Naive B cell (primary cell): ENCODE data around the gene BARHL1. TPM values are rescaled to one million over a fixed set of nuclear protein-coding genes. Genes with fewer than 3 reads are reported as not detected.

ENCODE experiments used
- ATAC-seq, 2 donors: fragments of 150-1000 bp; cut with Tn5 transposase; 2 replicates each; pipeline ENCODE4 v1.10.0; 2021; ENCODE audit warnings: low read depth in 2 of 2, mild to moderate bottlenecking in 2 of 2, moderate library complexity in 2 of 2
- DNase-seq: peaks from one replicate; pipeline ENCODE4 v3.0.0; 2022
- H3K27ac Mint-ChIP-seq, 6 donors: one replicate each; pipeline ENCODE4 v1.8.0; 2020 to 2022; ENCODE audit warnings: mild to moderate bottlenecking in 6 of 6, mixed read lengths in 6 of 6, moderate library complexity in 5 of 6, inconsistent platforms in 2 of 6
- H3K27me3 Mint-ChIP-seq, 3 donors: one replicate each; pipeline ENCODE4 v1.8.0; 2021 to 2022; ENCODE audit warnings: mixed read lengths in 3 of 3, mild to moderate bottlenecking in 1 of 3
- H3K36me3 Mint-ChIP-seq, 2 donors: one replicate each; pipeline ENCODE4 v1.8.0; 2020 to 2022; ENCODE audit warnings: mixed read lengths in 2 of 2, inconsistent platforms in 1 of 2, mild to moderate bottlenecking in 1 of 2
- H3K4me1 Mint-ChIP-seq, 3 donors: one replicate each; pipeline ENCODE4 v1.8.0; 2020 to 2022; ENCODE audit warnings: mixed read lengths in 3 of 3, inconsistent platforms in 1 of 3, mild to moderate bottlenecking in 1 of 3, moderate library complexity in 1 of 3
- H3K4me3 Mint-ChIP-seq, 8 donors: one replicate each; pipeline ENCODE4 v1.8.0; 2020 to 2022; ENCODE audit warnings: mild to moderate bottlenecking in 8 of 8, mixed read lengths in 8 of 8, moderate library complexity in 8 of 8, inconsistent platforms in 2 of 8
- H3K9me3 Mint-ChIP-seq, 7 donors: one replicate each; pipeline ENCODE4 v1.8.0; 2020 to 2022; ENCODE audit warnings: mixed read lengths in 7 of 7, mild to moderate bottlenecking in 5 of 7, inconsistent platforms in 2 of 7, moderate library complexity in 1 of 7
- polyA plus RNA-seq, 6 donors: library from polyadenylated mRNA; unstranded; fragments of 300-500 nt; fragmentation: Illumina TruSeq; gene quantifications; one replicate each; pipeline ENCODE4 v1.2.3, GENCODE V29; 2021; ENCODE audit warnings: low read depth in 6 of 6

The BARHL1 gene
- polyA plus RNA-seq, 6 donors from 2014 or later, result not detected

DNA sequence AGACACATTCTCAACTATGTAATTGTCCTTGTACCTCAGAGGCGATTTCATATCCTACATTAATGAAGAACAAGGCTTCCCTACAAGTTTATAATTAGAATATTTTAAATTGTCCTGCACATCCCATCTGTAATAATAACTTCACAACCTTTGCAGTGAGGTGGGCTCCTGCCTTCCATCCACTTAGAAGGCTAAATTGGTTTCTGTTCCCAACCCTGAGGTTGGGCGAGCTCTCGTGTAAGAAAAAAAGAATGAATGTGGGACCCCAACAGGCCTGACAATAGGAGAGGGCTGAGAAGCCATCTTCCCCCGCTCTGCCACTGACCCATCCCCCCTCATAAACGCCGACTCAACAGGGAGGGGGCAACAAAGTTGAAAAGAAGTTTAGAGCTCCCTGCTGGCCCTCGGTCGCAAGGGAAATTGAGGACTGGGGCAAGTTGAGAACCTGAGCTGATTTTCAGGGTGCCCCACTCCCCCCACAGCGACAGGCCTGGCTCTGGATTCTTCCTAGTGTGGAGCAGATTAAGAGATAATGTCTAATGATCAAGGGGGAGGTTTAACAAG lies 9.4 kb downstream of the BARHL1 start:
- peaks cover 13 to 34% (median 23%) of the 10 kb centered on the region in 3 donors for H3K4me1 Mint-ChIP-seq
- H3K27ac Mint-ChIP-seq, result no peak overlapping the region
- peaks cover 0 to 4% (median 0%) of the 10 kb centered on the region in 7 donors for H3K9me3 Mint-ChIP-seq
- peaks cover 25 to 70% (median 56%) of the 10 kb centered on the region in 3 donors for H3K27me3 Mint-ChIP-seq
- H3K36me3 Mint-ChIP-seq, result peaks cover 27 to 37% of the 10 kb centered on the region in 2 donors
- DNase-seq (no peak), ATAC-seq (no peak)
- H3K4me3 Mint-ChIP-seq, result peak overlapping the region in 1 of 8 donors; percentile 51

DNA sequence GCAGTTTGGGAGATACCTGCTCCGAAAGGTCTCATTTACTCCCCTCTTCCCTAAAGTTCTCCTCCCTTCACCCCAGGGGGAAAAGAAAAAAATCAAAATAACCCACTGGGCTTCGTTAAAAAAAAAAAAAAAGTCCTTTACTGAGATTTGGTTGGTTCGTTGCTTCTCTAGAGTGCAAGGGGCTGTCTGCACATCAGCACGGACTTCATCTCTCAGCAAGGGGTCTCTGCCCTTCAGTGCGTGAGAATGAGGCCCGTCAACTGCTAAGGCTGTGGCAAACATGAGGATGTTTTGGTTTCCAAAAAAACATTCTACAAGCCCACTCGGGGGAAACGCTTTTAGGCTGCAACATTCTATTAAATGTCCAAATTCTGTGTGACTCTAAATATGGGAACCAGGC lies 10.0 kb downstream of the BARHL1 start:
- H3K27me3 Mint-ChIP-seq, result peaks cover 25 to 66% (median 56%) of the 10 kb centered on the region in 3 donors
- no peak overlapping the region for H3K27ac Mint-ChIP-seq
- no peak overlapping the region for H3K4me3 Mint-ChIP-seq
- peaks cover 13 to 32% (median 23%) of the 10 kb centered on the region in 3 donors for H3K4me1 Mint-ChIP-seq
- peaks cover 28 to 38% of the 10 kb centered on the region in 2 donors for H3K36me3 Mint-ChIP-seq
- DNase-seq (no peak), ATAC-seq (no peak)
- peaks cover 0 to 4% (median 0%) of the 10 kb centered on the region in 7 donors for H3K9me3 Mint-ChIP-seq

DNA sequence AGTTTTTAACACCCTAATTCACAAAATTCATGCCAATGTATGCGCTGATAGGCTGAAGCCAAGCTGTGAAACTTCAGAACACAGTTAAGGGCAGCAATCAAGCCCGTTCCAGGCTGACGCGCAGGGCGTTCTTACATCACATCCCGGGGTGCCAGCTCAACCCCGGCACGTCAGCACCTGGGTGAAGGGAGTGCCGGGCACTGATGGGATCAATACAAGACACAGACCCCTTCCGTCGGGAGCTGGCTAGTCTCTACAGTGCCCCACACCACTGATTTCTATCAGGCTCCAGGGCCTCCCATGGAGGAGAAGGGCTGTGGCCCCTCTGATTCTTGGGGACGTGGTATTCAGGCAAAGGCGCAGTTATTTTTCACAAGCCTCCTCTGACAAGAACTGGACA lies 12.0 kb downstream of the BARHL1 start:
- Mint-ChIP-seq H3K9me3 (no peaks in the 10 kb centered on the region), H3K27me3 (peaks cover 20 to 48% (median 41%) of the 10 kb centered on the region in 3 donors), H3K4me1 (peaks cover 9 to 27% (median 17%) of the 10 kb centered on the region in 3 donors), H3K36me3 (peaks cover 30 to 38% of the 10 kb centered on the region in 2 donors), H3K4me3 (no peak overlapping the region), H3K27ac (no peak overlapping the region)
- DNase-seq, result no peak
- ATAC-seq, result no peak

- no peak for DNase-seq
- H3K4me1 Mint-ChIP-seq, result peaks cover 9 to 19% (median 14%) of the 10 kb centered on the region in 3 donors
- H3K9me3 Mint-ChIP-seq, result no peaks in the 10 kb centered on the region
- no peak overlapping the region for H3K27ac Mint-ChIP-seq
- ATAC-seq, result no peak
- H3K27me3 Mint-ChIP-seq, result peaks cover 20 to 39% (median 31%) of the 10 kb centered on the region in 3 donors
- H3K4me3 Mint-ChIP-seq, result no peak overlapping the region
- H3K36me3 Mint-ChIP-seq, result peaks cover 39 to 47% of the 10 kb centered on the region in 2 donors
Measured at GRCh38 chr9:132595319-132595718, 12.9 kb downstream of the BARHL1 start.

DNA sequence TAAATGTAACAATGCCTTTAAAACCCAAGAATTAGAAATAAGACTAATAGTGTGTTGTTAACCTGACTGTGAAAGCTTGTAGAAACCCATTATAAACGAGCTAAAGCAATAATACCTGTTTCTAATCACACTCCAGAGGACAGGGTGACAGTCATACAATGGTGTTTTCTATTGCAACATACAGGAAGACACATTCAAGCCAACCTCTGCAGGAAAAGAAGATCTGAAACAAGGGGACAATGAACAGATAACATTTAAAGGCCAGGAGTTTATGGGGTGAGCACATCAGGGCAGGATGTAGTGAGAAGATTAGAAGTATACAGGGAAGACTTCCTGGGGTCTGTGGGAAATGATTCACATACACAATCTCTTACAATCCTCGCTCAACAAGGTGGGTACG lies 13.8 kb downstream of the BARHL1 start:
- no peak overlapping the region for H3K4me3 Mint-ChIP-seq
- ATAC-seq (no peak), DNase-seq (no peak)
- peaks cover 15 to 31% (median 23%) of the 10 kb centered on the region in 3 donors for H3K27me3 Mint-ChIP-seq
- H3K4me1 Mint-ChIP-seq, result peaks cover 4 to 11% (median 9%) of the 10 kb centered on the region in 3 donors
- no peak overlapping the region for H3K27ac Mint-ChIP-seq
- H3K9me3 Mint-ChIP-seq, result no peaks in the 10 kb centered on the region
- H3K36me3 Mint-ChIP-seq, result peaks cover 46 to 56% of the 10 kb centered on the region in 2 donors

GRCh38 chr9:132597073-132597775 lies 14.8 kb downstream of the BARHL1 start:
- Mint-ChIP-seq H3K27ac (no peak overlapping the region), H3K4me3 (no peak overlapping the region)

DNA sequence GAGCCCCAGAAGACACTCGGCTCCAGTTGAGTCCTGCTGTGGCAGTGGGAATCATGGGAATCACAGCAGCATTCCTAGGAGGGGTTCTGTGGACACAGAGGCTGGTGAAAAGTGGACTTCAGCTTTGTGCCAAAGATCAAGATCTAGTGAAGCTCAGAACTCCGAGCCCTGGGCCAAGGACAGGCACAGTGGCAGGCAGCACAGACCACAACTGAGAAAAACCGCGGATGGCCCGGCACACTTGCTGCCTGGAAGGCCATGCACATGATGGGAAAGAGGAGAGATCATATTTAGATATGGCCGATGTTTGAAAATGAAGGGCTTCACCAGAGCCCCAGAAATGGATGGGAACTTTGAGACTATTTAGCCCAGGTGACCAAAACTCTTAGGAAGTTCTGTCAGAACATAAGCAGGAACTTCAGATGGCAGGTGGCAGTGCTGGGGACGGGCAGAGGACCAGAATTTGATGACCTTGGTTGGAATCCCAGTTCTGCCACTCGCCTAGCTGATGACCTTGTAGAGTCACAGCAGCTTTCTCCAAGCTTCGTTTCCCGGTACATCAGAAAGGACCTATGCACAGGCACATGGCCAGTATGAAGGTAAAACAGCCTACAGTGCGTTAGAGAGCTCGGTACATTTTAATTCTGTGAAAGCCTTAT lies 18.0 kb downstream of the BARHL1 start:
- ATAC-seq, result no peak
- Mint-ChIP-seq H3K4me3 (no peak overlapping the region), H3K27ac (no peak overlapping the region), H3K4me1 (peaks cover 0 to 4% (median 3%) of the 10 kb centered on the region in 3 donors), H3K36me3 (peaks cover 39 to 77% of the 10 kb centered on the region in 2 donors), H3K9me3 (no peaks in the 10 kb centered on the region), H3K27me3 (no peaks in the 10 kb centered on the region)
- DNase-seq, result no peak

More at GRCh38 chr9:132597073-132597775, 14.8 kb downstream of the BARHL1 start:
- H3K36me3 Mint-ChIP-seq, result peaks cover 52 to 65% of the 10 kb centered on the region in 2 donors
- no peaks in the 10 kb centered on the region for H3K9me3 Mint-ChIP-seq
- H3K4me1 Mint-ChIP-seq, result peaks cover 0 to 10% (median 3%) of the 10 kb centered on the region in 3 donors
- ATAC-seq (no peak), DNase-seq (no peak)
- peaks cover 6 to 20% (median 12%) of the 10 kb centered on the region in 3 donors for H3K27me3 Mint-ChIP-seq

GRCh38 chr9:132602207-132602606 lies 19.8 kb downstream of the BARHL1 start:
- DNase-seq, result no peak
- Mint-ChIP-seq H3K4me1 (peaks cover 0 to 3% (median 0%) of the 10 kb centered on the region in 3 donors), H3K9me3 (no peaks in the 10 kb centered on the region), H3K36me3 (peaks cover 35 to 76% of the 10 kb centered on the region in 2 donors), H3K27ac (no peak overlapping the region), H3K4me3 (no peak overlapping the region), H3K27me3 (no peaks in the 10 kb centered on the region)
- ATAC-seq, result no peak

- no peak overlapping the region for H3K4me3 Mint-ChIP-seq
- peaks cover 39 to 69% of the 10 kb centered on the region in 2 donors for H3K36me3 Mint-ChIP-seq
- no peaks in the 10 kb centered on the region for H3K4me1 Mint-ChIP-seq
- H3K27ac Mint-ChIP-seq, result peak overlapping the region in 1 of 6 donors; percentile 47
- no peaks in the 10 kb centered on the region for H3K9me3 Mint-ChIP-seq
- ATAC-seq, result no peak
- H3K27me3 Mint-ChIP-seq, result no peaks in the 10 kb centered on the region
- DNase-seq, result no peak
Measured at GRCh38 chr9:132605387-132605786, 23.0 kb downstream of the BARHL1 start.

DNA sequence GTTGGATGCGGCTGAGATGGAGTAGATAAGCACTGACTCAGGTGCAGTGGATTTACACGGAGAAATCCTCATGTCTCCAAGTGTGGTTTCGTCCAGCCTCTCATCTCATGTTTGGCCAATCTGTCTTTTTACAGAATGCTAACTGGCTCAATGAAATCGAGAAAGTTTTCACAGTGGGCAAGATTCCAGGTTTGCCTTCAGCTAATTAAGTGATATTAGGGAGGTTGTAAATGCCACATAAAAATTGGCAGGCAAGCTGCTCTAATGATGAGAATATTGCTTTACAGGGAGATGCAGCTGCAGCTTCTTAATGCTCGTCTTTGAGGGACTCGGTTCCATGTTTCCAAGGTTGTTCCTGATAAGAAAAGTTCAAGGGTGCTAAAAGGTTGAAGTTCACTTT lies 23.7 kb downstream of the BARHL1 start:
- no peak overlapping the region for H3K4me3 Mint-ChIP-seq
- no peak for DNase-seq
- no peak for ATAC-seq
- no peaks in the 10 kb centered on the region for H3K9me3 Mint-ChIP-seq
- H3K4me1 Mint-ChIP-seq, result no peaks in the 10 kb centered on the region
- no peak overlapping the region for H3K27ac Mint-ChIP-seq
- H3K36me3 Mint-ChIP-seq, result peaks cover 40 to 69% of the 10 kb centered on the region in 2 donors
- H3K27me3 Mint-ChIP-seq, result no peaks in the 10 kb centered on the region

DNA sequence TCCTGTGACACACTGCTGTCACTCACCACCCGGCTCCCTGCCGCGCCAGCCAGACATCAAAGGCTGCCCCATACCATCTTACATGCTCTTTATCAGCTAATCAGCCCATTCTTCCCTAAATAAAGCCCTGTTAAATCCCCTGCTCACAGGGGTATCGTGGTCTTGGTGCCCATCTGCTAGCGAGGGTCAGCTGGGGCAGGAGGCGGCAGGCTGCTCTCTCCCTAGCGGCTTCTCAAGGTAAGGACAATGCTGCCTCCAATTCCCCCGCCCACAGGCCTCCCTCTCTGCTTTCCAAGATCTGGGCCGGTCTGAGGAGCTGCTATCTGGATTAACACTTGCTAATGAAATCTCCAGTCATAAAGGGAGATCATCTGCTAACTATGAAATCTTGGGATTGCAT lies 26.8 kb downstream of the BARHL1 start:
- ATAC-seq (no peak), DNase-seq (no peak)
- Mint-ChIP-seq H3K27ac (no peak overlapping the region), H3K27me3 (no peaks in the 10 kb centered on the region), H3K9me3 (no peaks in the 10 kb centered on the region), H3K4me1 (no peaks in the 10 kb centered on the region), H3K4me3 (no peak overlapping the region), H3K36me3 (peaks cover 48 to 53% of the 10 kb centered on the region in 2 donors)

DNA sequence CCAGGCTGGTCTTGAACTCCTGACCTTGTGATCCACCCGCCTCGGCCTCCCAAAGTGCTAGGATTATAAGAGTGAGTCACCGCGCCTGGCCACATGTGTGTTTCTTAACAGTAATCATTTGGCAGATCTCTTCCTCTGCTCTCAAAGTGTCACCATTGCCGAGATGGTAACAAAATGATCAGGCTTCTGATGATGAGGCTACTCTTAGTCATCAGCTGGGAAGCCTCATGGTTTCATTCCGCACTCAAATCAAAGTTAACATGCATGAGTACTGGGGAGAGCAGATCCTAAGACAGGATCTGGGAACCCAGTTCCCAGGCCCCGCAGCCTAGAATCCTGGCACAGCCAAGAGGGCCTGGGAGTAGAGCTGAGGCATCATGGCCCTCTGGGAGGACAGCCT lies 27.4 kb downstream of the BARHL1 start:
- DNase-seq, result no peak
- no peak for ATAC-seq
- no peaks in the 10 kb centered on the region for H3K4me1 Mint-ChIP-seq
- no peaks in the 10 kb centered on the region for H3K27me3 Mint-ChIP-seq
- H3K27ac Mint-ChIP-seq, result peak overlapping the region in 1 of 6 donors; percentile 49
- H3K9me3 Mint-ChIP-seq, result no peaks in the 10 kb centered on the region
- no peak overlapping the region for H3K4me3 Mint-ChIP-seq
- H3K36me3 Mint-ChIP-seq, result peaks cover 53 to 54% of the 10 kb centered on the region in 2 donors

GRCh38 chr9:132610661-132611060 lies 28.3 kb downstream of the BARHL1 start:
- ATAC-seq (no peak), DNase-seq (no peak)
- no peaks in the 10 kb centered on the region for H3K9me3 Mint-ChIP-seq
- no peak overlapping the region for H3K4me3 Mint-ChIP-seq
- H3K27ac Mint-ChIP-seq, result no peak overlapping the region
- peaks cover 50 to 56% of the 10 kb centered on the region in 2 donors for H3K36me3 Mint-ChIP-seq
- H3K4me1 Mint-ChIP-seq, result no peaks in the 10 kb centered on the region
- no peaks in the 10 kb centered on the region for H3K27me3 Mint-ChIP-seq
